ENCODE data around the gene SLC5A11.
A peak's percentile ranks its signal among the peaks of the same experiment; 100 is the strongest.
"Not testable (repeated sequence)": the region's sequence is repeated elsewhere in the genome, so short reads cannot be mapped to it uniquely, and the experiment has no call there.

Gene SLC5A11

GRCh38 chr16:24858219-24859041 is 12.7 kb downstream of the SLC5A11 start:
- DNase-seq: peak in 4 of 5 donors; percentile 20 to 32 (median 22)

DNA sequence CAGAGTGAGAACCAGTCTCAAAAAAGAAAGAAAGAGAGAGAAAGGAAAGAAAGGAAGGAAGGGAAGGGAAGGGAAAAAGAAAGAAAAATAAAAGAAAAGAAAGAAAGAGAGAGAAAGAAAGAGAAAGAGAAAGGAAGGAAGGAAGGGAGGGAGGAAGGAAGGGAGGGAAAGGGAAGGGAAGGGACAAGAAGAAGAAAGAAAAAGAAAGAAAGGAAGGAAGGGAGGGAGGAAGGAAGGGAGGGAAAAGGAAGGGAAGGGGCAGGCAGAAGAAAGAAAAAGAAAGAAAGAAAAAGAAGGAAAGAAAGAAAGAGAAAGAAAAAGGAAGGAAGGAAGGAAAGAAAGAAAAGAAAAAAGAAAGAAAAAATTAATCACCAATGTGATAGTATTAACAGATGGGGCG is 15.7 kb downstream of the SLC5A11 start:
- DNase-seq: no peak

DNA sequence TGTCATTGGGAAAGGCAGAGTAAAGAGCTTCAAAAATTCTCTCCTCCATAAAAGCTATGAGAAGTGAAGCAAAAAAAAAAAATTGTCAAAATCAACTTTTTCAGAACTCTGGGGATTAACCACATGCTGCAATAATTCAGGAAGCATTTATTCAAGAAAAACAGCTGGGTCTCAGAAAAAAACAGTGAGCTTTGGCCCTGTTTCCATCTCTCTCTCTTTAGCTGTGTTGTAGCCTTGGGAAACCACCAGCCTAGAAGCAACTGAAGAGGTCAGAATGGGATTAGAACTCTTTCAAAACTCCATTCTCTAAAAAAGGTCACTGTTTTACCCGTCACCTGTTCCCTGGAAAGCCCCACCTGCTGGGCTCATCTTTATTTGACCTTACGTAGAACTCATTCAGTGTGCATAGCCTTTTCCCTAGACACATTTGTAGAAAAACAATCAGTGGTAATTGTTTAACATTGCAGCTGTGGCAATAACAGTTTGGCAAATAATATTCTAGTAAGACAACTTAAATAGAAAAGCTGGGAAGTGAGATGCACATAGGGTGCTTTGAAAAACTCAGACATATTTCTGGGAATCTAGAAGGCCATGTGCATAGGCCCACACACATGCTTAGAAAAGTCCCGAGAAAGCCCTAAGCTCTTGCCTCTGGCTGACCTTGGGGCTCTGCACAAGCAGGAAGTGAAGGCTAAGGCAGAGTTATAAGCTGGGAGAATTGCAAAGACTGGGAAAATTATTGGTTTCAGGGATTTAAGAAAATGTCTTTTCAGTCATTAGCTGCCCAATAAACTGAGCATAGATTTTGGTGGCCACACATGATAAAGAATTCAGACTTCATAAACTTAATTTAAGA is 18.0 kb downstream of the SLC5A11 start:
- DNase-seq: no peak

DNA sequence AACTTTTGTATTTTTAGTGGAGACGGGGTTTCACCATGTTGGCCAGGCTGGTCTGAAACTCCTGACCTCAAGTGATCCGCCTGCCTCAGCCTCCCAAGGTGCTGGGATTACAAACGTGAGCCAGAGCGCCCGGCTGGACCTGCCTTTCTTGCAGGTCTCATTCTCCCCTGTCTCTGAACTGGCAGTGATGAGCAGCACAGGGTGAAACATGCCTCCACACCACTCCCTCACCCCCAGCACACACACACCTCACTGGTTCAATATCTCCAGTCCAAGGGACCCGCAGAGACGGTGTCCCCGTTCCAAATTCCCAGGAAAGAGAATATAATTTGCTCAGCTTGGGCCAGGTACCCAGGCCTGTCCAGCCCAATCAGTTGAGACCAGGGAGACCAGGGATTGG is 23.3 kb downstream of the SLC5A11 start:
- DNase-seq: no peak

GRCh38 chr16:24871891-24872290 is 26.1 kb downstream of the SLC5A11 start:
- no peak for DNase-seq

GRCh38 chr16:24873028-24873427 is 27.3 kb downstream of the SLC5A11 start:
- DNase-seq: no peak

GRCh38 chr16:24875466-24875865 is 29.7 kb downstream of the SLC5A11 start:
- no peak for DNase-seq

GRCh38 chr16:24876231-24876630 is 30.5 kb downstream of the SLC5A11 start:
- no peak for DNase-seq

GRCh38 chr16:24879684-24880083 is 33.9 kb downstream of the SLC5A11 start:
- no peak for DNase-seq

DNA sequence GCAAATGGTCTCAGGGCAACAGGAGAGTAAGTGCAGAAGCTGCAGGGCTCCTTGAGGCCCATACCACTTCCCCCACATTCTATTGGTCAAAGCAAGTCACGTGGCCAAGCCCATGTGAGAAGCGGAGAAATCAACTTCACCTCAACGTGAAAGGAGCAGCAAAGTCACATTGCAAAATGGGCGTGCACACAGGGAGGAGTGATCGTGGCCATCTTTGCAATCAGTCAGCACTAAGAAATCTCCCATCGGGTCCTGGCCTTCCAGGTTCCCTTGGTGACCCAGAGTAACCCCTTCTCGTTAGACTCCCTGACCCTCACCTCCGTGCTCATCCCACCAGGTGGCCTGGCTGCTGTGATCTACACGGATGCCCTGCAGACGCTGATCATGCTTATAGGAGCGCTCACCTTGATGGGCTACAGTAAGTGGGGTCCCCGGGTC is 38.0 kb downstream of the SLC5A11 start:
- DNase-seq: no peak

- no peak for DNase-seq
Observed at GRCh38 chr16:24887472-24887871, 41.7 kb downstream of the SLC5A11 start.

DNA sequence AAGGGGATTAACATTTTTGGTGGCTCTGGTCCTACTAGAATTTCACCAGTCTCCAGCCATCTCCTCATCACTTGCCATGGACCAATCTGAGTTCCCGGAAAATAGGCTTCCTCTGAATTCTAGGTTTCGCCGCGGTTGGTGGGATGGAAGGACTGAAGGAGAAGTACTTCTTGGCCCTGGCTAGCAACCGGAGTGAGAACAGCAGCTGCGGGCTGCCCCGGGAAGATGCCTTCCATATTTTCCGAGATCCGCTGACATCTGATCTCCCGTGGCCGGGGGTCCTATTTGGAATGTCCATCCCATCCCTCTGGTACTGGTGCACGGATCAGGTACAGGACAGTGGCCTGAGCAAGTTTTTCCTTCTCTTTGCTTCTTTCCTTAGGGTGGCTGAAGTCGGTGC is 45.0 kb downstream of the SLC5A11 start:
- no peak for DNase-seq

GRCh38 chr16:24896439-24896838 is 50.7 kb downstream of the SLC5A11 start:
- DNase-seq: no peak

DNA sequence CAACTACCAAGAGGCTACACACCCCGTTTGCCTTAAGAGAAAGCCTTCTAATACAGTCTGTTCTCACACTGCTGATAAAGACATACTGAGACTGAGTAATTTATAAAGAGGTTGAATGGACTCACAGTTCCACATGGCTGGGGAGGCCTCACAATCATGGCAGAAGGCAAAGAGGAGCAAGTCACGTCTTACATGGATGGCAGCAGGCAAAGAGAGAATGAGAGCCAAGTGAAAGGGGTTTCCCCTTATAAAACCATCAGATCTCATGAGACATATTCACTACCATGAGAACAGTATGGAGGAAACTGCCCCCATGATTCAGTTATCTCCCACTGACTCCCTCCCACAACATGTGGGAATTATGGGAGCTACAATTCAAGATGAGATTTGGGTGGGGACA is 51.8 kb downstream of the SLC5A11 start:
- DNase-seq: not testable (repeated sequence)

- DNase-seq: no peak
Observed at GRCh38 chr16:24900230-24900629, 54.5 kb downstream of the SLC5A11 start.

- no peak for DNase-seq
Observed at GRCh38 chr16:24906199-24906808, 60.5 kb downstream of the SLC5A11 start.

DNA sequence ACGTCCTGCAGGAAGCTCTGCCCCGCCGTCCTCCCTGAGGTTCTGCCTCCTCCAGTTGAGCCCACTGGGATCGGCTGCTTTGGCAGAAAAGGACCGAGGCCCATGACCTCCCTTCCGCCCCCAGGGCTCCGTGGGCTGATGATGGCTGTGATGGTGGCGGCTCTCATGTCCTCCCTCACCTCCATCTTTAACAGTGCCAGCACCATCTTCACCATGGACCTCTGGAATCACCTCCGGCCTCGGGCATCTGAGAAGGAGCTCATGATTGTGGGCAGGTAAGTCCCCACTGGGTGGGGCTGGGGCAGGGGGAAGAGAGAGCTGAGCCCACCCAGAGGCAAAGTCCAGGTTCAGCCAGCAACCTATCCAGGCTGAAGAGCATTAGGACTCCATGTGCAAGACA is 61.1 kb downstream of the SLC5A11 start:
- DNase-seq: no peak

DNA sequence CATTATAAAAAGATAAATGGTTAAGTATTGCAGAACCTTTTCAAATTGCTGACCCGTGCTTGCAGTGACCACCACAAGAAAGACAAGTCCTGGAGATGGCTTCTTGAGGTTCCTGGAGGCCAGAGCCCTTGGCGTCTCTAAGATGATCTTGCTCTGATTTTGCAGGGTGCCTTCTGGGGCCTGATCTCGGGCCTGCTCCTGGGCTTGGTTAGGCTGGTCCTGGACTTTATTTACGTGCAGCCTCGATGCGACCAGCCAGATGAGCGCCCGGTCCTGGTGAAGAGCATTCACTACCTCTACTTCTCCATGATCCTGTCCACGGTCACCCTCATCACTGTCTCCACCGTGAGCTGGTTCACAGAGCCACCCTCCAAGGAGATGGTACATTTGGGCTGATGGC is 63.0 kb downstream of the SLC5A11 start:
- DNase-seq: no peak

GRCh38 chr16:24909856-24910255 is 64.1 kb downstream of the SLC5A11 start:
- no peak for DNase-seq

DNA sequence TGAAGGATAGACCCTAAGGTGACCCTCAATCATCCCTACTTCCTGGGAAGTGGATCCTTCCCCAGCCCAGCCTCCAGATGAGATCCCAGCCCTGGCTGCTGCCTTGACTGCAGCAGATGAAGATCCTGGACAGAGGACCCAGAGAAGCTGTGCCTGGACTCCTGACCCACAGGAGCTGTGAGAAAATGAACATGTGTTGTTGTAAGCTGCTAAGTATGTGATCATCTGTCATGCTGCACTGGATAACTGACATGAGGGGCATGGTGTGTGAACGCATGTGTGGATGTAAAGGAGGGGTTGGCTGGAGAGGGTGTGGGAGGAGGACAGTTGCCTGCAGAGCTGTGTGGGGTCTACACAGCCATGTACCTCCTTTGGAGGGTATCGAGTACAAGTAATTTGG is 69.3 kb downstream of the SLC5A11 start:
- no peak for DNase-seq

- DNase-seq: no peak
Observed at GRCh38 chr16:24915576-24915975, 69.8 kb downstream of the SLC5A11 start.

GRCh38 chr16:24917236-24917635 is 71.5 kb downstream of the SLC5A11 start:
- DNase-seq: no peak

GRCh38 chr16:24917891-24918290 is 72.1 kb downstream of the SLC5A11 start:
- DNase-seq: no peak
